H1 (cell line): ENCODE results near the gene FMNL1.
"Not testable (repeated sequence)": the region's sequence is repeated elsewhere in the genome, so short reads cannot be mapped to it uniquely, and the experiment has no call there.

Source experiments
- BRCA1 ChIP-seq: IDR thresholded peaks from 2 replicates; pipeline ENCODE4 v1.6.1; 2012; ENCODE audit warnings: low read depth, low read length, improper control_type of control experiment
- FOSL1 ChIP-seq: IDR thresholded peaks from 2 replicates; pipeline ENCODE4 v1.6.1; 2011; ENCODE audit warnings: mild to moderate bottlenecking, low read depth, low read length, moderate library complexity; ENCODE audit not compliant: insufficient read depth
- HDAC2 ChIP-seq, 2 experiments: fragments of 300-600 bp in 1 of 2; sonication (generic) in 1 of 2; IDR thresholded peaks; 2 replicates each; pipeline ENCODE4 v1.6.1; 2011 to 2012; ENCODE audit warnings: low read depth in 2 of 2, low read length in 2 of 2, mild to moderate bottlenecking in 2 of 2, moderate library complexity in 2 of 2, borderline replicate concordance in 1 of 2, inconsistent platforms in 1 of 2
- NANOG ChIP-seq: IDR thresholded peaks from 2 replicates; pipeline ENCODE4 v1.6.1; 2011; ENCODE audit warnings: low read length, low read depth, mild to moderate bottlenecking, inconsistent platforms; ENCODE audit not compliant: insufficient read depth, poor library complexity, severe bottlenecking
- POLR2A ChIP-seq, 2 experiments: IDR thresholded peaks; 1 replicate in 1 of 2; 2 replicates in 1 of 2; pipeline ENCODE4 v1.6.1; 2011; ENCODE audit warnings: low read depth in 2 of 2, low read length in 2 of 2, mild to moderate bottlenecking in 2 of 2; ENCODE audit errors: control extremely low read depth in 1 of 2
- POLR2AphosphoS5 ChIP-seq: IDR thresholded peaks from 2 replicates; pipeline ENCODE4 v1.6.1; 2011; ENCODE audit warnings: low read depth, low read length
- RNF2 ChIP-seq: fragments of 200-900, 300-1000 bp; sonication (generic); IDR thresholded peaks from 2 replicates; pipeline ENCODE4 v1.7.1; 2016; ENCODE audit warnings: borderline replicate concordance, low read depth, mild to moderate bottlenecking, antibody characterized with exemption, low read length; ENCODE audit not compliant: poor library complexity, severe bottlenecking; ENCODE audit errors: missing control alignments
- TAF1 ChIP-seq: IDR thresholded peaks from 2 replicates; pipeline ENCODE4 v1.6.1; 2011; ENCODE audit warnings: mild to moderate bottlenecking, low read depth, low read length
- TF ChIP-seq, protein P1 (sequence below): IDR thresholded peaks from 2 replicates; pipeline ENCODE4 v1.6.1; 2011; ENCODE audit warnings: low read length, improper control_type of control experiment
- TF ChIP-seq, protein P2 (sequence below), 3 experiments: IDR thresholded peaks; 1 replicate in 2 of 3; 2 replicates in 1 of 3; pipeline versions ENCODE4 v1.5.1 to v1.6.1; 2011; ENCODE audit warnings: low read length in 3 of 3, mild to moderate bottlenecking in 3 of 3, inconsistent platforms in 2 of 3, low read depth in 1 of 3, moderate library complexity in 1 of 3; ENCODE audit not compliant: insufficient read depth in 1 of 3; ENCODE audit errors: control extremely low read depth in 1 of 3

DNA sequence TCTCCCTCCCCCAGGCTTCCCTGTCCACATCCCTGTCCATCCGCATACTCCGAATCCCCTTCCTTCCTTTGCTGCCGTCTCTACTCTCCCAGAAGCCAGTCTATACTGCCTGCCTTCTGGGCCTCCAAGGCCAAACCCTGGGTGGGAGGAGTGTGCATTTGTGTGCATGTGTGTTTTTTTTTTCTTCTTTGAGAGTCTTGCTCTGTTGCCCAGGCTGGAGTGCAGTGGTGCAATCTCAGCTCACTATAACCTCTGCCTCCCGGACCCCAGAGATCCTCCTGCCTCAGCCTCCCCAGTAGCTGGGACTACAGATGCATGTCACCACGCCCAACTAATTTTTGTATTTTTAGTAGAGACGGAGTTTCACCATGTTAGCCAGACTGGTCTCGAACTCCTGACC lies 31.6 kb downstream of the FMNL1 start:
- not testable (repeated sequence) for TF ChIP-seq NANOG; POLR2AphosphoS5; TAF1; POLR2A (IDR thresholded peaks at IDR 0.05; ENCODE audit: control extremely low read depth in 1 of 2, low read depth in 2 of 2, low read length in 2 of 2); RNF2; BRCA1; FOSL1; HDAC2 (IDR thresholded peaks at IDR 0.05; ENCODE audit: borderline replicate concordance in 1 of 2, low read depth in 2 of 2, low read length in 2 of 2)
- TF ChIP-seq, protein P1, sequence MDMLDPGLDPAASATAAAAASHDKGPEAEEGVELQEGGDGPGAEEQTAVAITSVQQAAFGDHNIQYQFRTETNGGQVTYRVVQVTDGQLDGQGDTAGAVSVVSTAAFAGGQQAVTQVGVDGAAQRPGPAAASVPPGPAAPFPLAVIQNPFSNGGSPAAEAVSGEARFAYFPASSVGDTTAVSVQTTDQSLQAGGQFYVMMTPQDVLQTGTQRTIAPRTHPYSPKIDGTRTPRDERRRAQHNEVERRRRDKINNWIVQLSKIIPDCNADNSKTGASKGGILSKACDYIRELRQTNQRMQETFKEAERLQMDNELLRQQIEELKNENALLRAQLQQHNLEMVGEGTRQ, result not testable (repeated sequence)
- TF ChIP-seq, protein P2, sequence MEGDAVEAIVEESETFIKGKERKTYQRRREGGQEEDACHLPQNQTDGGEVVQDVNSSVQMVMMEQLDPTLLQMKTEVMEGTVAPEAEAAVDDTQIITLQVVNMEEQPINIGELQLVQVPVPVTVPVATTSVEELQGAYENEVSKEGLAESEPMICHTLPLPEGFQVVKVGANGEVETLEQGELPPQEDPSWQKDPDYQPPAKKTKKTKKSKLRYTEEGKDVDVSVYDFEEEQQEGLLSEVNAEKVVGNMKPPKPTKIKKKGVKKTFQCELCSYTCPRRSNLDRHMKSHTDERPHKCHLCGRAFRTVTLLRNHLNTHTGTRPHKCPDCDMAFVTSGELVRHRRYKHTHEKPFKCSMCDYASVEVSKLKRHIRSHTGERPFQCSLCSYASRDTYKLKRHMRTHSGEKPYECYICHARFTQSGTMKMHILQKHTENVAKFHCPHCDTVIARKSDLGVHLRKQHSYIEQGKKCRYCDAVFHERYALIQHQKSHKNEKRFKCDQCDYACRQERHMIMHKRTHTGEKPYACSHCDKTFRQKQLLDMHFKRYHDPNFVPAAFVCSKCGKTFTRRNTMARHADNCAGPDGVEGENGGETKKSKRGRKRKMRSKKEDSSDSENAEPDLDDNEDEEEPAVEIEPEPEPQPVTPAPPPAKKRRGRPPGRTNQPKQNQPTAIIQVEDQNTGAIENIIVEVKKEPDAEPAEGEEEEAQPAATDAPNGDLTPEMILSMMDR (IDR thresholded peaks at IDR 0.05; ENCODE audit: control extremely low read depth in 1 of 3, insufficient read depth in 1 of 3, low read depth in 1 of 3, low read length in 3 of 3), result not testable (repeated sequence)
